Mesendoderm (in vitro differentiated cells): ENCODE data around the gene LYRM1.

ENCODE experiments used
- DNase-seq: peaks from one replicate; pipeline ENCODE4 v3.0.0; 2013
- H2AK5ac ChIP-seq: 2 replicates; pipeline ENCODE4 v1.6.1; 2013; ENCODE audit warnings: low read length, inconsistent platforms
- H2BK120ac ChIP-seq: 2 replicates; pipeline ENCODE4 v1.6.1; 2013; ENCODE audit warnings: low read depth, mild to moderate bottlenecking, low read length, moderate library complexity, mixed read lengths
- H2BK15ac ChIP-seq: replicated peaks from 2 replicates; pipeline ENCODE4 v1.6.1; 2013; ENCODE audit warnings: low read depth, mild to moderate bottlenecking, moderate library complexity
- H2BK5ac ChIP-seq: 2 replicates; pipeline ENCODE4 v1.6.1; 2013; ENCODE audit warnings: low read length, inconsistent platforms
- H3K18ac ChIP-seq: 2 replicates; pipeline ENCODE4 v1.6.1; 2013; ENCODE audit warnings: mild to moderate bottlenecking, low read length, mixed read lengths
- H3K23ac ChIP-seq: one replicate; pipeline ENCODE4 v1.6.1; 2013; ENCODE audit warnings: low read length
- H3K27ac ChIP-seq: 2 replicates; pipeline ENCODE4 v1.5.1; 2013; ENCODE audit warnings: low read depth, mild to moderate bottlenecking, inconsistent platforms, low read length, moderate library complexity
- H3K27me3 ChIP-seq: 2 replicates; pipeline ENCODE4 v1.6.1; 2013; ENCODE audit warnings: low read length, control low read depth, mild to moderate bottlenecking, inconsistent platforms; ENCODE audit not compliant: insufficient read depth, poor library complexity
- H3K36me3 ChIP-seq: 2 replicates; pipeline ENCODE4 v1.6.1; 2013; ENCODE audit warnings: low read length, inconsistent platforms; ENCODE audit not compliant: control insufficient read depth, insufficient read depth
- H3K4ac ChIP-seq: one replicate; pipeline ENCODE4 v1.6.1; 2013; ENCODE audit warnings: low read depth, mild to moderate bottlenecking, low read length, moderate library complexity
- H3K4me1 ChIP-seq: 2 replicates; pipeline ENCODE4 v1.6.1; 2013; ENCODE audit warnings: low read depth, low read length, inconsistent platforms; ENCODE audit not compliant: control insufficient read depth
- H3K4me2 ChIP-seq: 2 replicates; pipeline ENCODE4 v1.6.1; 2013; ENCODE audit warnings: low read length
- H3K4me3 ChIP-seq: 2 replicates; pipeline ENCODE4 v1.5.1; 2013; ENCODE audit warnings: mild to moderate bottlenecking, low read length
- H3K56ac ChIP-seq: one replicate; pipeline ENCODE4 v1.6.1; 2013; ENCODE audit warnings: low read length
- H3K79me1 ChIP-seq: 2 replicates; pipeline ENCODE4 v1.6.1; 2013; ENCODE audit warnings: low read length, inconsistent platforms
- H3K79me2 ChIP-seq: 2 replicates; pipeline ENCODE4 v1.6.1; 2013; ENCODE audit warnings: mild to moderate bottlenecking, low read length; ENCODE audit not compliant: control insufficient read depth, insufficient read depth
- H3K9ac ChIP-seq: 2 replicates; pipeline ENCODE4 v1.6.1; 2013; ENCODE audit warnings: low read length, inconsistent platforms
- H4K5ac ChIP-seq: one replicate; pipeline ENCODE4 v1.6.1; 2013; ENCODE audit warnings: low read length
- H4K8ac ChIP-seq: one replicate; pipeline ENCODE4 v1.6.1; 2013; ENCODE audit warnings: low read depth, mild to moderate bottlenecking, control low read depth, low read length, moderate library complexity
- WGBS: extraction: QIAGEN DNeasy Blood & Tissue Kit; methylation state at CpG from one replicate; pipeline ENCODE4 v1.1.7; 2013; ENCODE audit warnings: low lambda C conversion rate, missing lambda C conversion rate; ENCODE audit not compliant: insufficient coverage; ENCODE audit errors: extremely low coverage; 5-methylcytosine and 5-hydroxymethylcytosine counted together

The LYRM1 gene

DNA sequence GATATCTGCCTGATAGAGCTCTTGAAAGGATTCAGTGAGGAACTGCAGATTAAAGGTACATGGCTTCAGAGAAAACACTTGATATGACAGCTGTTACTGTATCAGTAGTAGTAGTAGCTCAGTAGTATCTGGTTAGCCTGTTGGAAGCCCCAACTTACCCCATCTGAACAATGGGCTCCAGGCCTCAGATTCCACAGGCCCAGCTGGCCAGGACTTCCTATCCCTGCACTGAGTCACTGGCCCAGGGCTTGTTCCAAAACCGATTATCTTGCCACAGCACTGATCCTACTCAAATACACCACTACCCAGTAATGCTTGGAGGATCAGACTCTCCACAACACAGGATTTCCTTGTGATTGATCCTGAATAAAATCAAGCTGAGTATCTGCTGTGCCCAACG is 33.0 kb upstream of the LYRM1 start:
- no peak for DNase-seq
- no peak overlapping the region for H4K8ac ChIP-seq
- H3K36me3 ChIP-seq: no peaks in the 10 kb centered on the region
- no CpG with 5 or more reads among the region's 2 CpGs for WGBS
- H3K4me3 ChIP-seq: no peak overlapping the region
- H4K5ac ChIP-seq: no peak overlapping the region
- H3K79me2 ChIP-seq: peaks cover 28% of the 10 kb centered on the region
- no peak overlapping the region for H3K9ac ChIP-seq
- no peaks in the 10 kb centered on the region for H3K27me3 ChIP-seq
- no peak overlapping the region for H2BK5ac ChIP-seq
- H3K56ac ChIP-seq: no peak overlapping the region
- H3K4me2 ChIP-seq: no peak overlapping the region
- no peak overlapping the region for H3K27ac ChIP-seq
- peaks cover 20% of the 10 kb centered on the region for H3K4me1 ChIP-seq
- no peak overlapping the region for H2AK5ac ChIP-seq
- no peak overlapping the region for H3K4ac ChIP-seq
- H2BK120ac ChIP-seq: no peak overlapping the region
- peaks cover 35% of the 10 kb centered on the region for H3K79me1 ChIP-seq
- no peak overlapping the region for H2BK15ac ChIP-seq
- H3K23ac ChIP-seq: no peak overlapping the region
- no peak overlapping the region for H3K18ac ChIP-seq

DNA sequence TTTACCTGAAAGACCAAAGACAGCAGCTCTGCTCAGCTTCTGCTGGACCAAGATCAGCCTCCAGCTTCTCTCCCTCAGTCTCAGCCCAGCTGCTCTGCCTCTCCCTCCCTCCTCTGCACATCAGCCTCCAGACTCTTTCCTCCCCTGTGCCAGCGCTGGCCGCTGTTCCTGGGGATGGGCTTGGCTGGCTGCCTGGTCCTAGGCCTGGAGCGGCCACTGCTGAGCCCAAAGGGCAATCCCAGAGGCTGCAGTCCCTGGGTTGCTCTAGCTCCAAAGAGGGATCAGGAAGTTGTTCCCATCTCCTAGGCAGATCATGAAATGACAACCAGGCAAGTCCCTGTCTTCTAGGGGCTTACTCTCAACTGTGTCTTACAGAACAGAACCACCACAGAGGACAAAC is 31.7 kb upstream of the LYRM1 start:
- Histone ChIP-seq H3K18ac (peak overlapping the region; percentile 39), H3K27me3 (no peaks in the 10 kb centered on the region), H3K23ac (no peak overlapping the region), H2BK15ac (no peak overlapping the region), H2BK5ac (no peak overlapping the region), H3K4me3 (no peak overlapping the region), H3K27ac (no peak overlapping the region), H2BK120ac (no peak overlapping the region), H3K4me2 (no peak overlapping the region), H3K4me1 (peaks cover 24% of the 10 kb centered on the region), H3K36me3 (no peaks in the 10 kb centered on the region), H3K79me1 (peaks cover 29% of the 10 kb centered on the region), H3K56ac (peak overlapping the region; percentile 28), H4K5ac (no peak overlapping the region), H4K8ac (no peak overlapping the region), H3K4ac (no peak overlapping the region), H2AK5ac (no peak overlapping the region), H3K79me2 (peaks cover 21% of the 10 kb centered on the region), H3K9ac (no peak overlapping the region)
- no peak for DNase-seq
- WGBS: no CpG with 5 or more reads among the region's 3 CpGs

DNA sequence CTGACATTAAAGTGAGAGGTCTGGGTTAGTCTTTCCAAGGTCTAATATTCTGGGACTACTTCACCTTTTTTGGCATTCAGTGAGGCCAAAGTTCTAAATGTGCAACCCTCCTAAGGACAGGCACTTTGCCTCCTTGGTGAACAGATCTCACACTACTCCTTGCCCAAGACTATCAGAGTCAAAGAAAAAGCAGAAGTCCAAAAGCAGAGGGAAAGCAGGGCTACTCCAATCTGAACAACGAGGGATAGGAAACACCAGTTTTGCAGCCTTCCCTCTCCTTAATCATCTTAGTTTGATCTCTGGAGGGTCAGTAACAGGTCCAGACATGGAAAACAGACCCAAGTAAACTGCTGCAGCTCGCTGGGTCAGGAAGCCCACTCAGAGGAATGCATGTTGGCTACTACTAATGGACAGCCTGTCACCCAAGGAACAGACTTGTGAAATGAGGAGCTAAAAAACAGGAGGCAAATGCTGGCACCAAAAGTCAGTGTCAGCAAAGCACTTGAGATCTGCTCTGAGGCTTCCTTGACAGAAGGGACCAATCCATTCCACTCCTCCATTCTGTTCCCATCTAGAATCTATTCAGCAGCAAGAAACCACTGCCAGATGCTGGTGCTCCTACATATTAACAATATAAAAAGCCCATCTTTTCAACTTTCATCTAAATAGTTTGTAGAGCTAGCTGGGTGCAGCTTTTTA is 30.3 kb upstream of the LYRM1 start:
- Histone ChIP-seq H3K4me3 (no peak overlapping the region), H3K27me3 (no peaks in the 10 kb centered on the region), H2AK5ac (no peak overlapping the region), H3K56ac (peak overlapping the region; percentile 54), H3K79me2 (peaks cover 22% of the 10 kb centered on the region), H3K4ac (no peak overlapping the region), H3K18ac (no peak overlapping the region), H4K5ac (peak overlapping the region; percentile 81), H4K8ac (no peak overlapping the region), H3K79me1 (peaks cover 29% of the 10 kb centered on the region), H2BK5ac (no peak overlapping the region), H3K36me3 (no peaks in the 10 kb centered on the region), H2BK15ac (no peak overlapping the region), H3K9ac (no peak overlapping the region), H3K23ac (no peak overlapping the region), H3K4me2 (no peak overlapping the region), H3K4me1 (peaks cover 32% of the 10 kb centered on the region), H2BK120ac (no peak overlapping the region), H3K27ac (no peak overlapping the region)
- no CpG with 5 or more reads among the region's 2 CpGs for WGBS
- DNase-seq: peak; percentile 27

DNA sequence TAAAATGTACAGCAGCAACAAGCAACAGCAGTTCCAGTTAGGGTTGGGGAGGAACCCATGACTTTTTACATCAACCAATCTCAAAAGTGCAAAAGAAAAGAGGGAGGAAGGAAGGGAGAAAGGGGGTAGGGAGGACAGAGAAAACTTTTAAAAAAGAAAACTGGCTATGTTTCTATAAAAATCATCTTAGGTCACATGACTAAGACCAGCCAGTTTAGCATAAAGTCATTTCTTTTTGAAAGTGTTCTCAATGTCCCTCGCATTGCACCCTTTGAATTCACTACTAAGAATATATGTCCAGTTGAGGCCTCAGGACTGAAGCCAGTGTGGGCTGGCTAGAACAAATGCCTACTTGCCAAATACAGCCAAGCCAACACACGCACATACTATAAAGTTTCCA is 29.3 kb upstream of the LYRM1 start:
- Histone ChIP-seq H3K36me3 (no peaks in the 10 kb centered on the region), H3K23ac (no peak overlapping the region), H4K8ac (no peak overlapping the region), H2BK5ac (no peak overlapping the region), H3K9ac (no peak overlapping the region), H3K4me2 (no peak overlapping the region), H2BK15ac (no peak overlapping the region), H3K4me1 (peaks cover 28% of the 10 kb centered on the region), H2AK5ac (no peak overlapping the region), H3K79me2 (peaks cover 19% of the 10 kb centered on the region), H3K18ac (peak overlapping the region; percentile 18), H3K4me3 (no peak overlapping the region), H3K27me3 (no peaks in the 10 kb centered on the region), H3K4ac (no peak overlapping the region), H2BK120ac (no peak overlapping the region), H3K27ac (no peak overlapping the region), H3K56ac (no peak overlapping the region), H4K5ac (no peak overlapping the region), H3K79me1 (peaks cover 29% of the 10 kb centered on the region)
- DNase-seq: no peak
- WGBS: no CpG with 5 or more reads among the region's 2 CpGs

DNA sequence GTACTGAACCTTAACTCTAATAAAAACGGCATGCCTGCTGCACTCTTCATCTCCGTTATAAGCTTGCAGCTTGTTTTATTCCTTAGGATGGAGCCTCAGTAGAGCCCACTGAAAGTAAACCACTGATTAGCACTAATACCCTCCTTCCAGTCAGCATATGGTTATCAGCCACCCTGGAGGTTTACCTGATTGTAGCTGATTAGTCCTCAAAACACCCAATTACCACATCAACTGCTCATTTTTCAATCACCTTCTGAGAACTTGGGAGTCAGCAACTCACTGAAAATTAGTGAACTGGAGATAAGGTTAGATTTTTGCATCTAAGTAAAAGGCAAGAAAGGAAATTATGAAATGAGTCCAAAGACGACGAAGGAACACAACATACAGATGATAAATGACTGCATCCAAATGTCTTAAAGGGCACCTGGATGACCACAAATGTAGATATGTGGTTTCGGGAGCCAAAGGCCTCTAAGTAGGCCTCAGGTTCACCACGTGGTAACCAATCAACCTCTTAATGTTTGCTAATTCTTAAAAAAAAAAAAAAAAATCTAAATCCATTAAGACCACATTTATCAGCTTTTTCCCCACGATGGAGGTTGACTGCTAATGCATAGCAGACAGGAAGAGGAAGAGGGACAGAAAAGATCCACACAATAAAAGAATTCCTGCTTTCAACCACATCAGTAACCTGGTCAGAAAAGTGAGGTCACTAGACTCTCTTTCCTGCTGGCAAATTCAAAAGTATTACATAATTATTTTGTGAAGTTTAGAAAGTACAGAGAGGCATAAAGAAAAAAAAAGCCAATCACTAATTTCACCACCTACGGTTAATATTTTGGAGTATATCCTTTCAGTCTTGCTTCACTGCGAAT is 28.4 kb upstream of the LYRM1 start:
- Histone ChIP-seq H3K79me2 (peaks cover 14% of the 10 kb centered on the region), H3K27ac (no peak overlapping the region), H3K4me2 (no peak overlapping the region), H3K9ac (no peak overlapping the region), H2BK120ac (no peak overlapping the region), H3K4me1 (peaks cover 23% of the 10 kb centered on the region), H2BK15ac (no peak overlapping the region), H4K5ac (no peak overlapping the region), H2BK5ac (no peak overlapping the region), H3K4ac (no peak overlapping the region), H3K36me3 (no peaks in the 10 kb centered on the region), H3K79me1 (peaks cover 25% of the 10 kb centered on the region), H3K27me3 (no peaks in the 10 kb centered on the region), H3K56ac (no peak overlapping the region), H2AK5ac (no peak overlapping the region), H3K23ac (no peak overlapping the region), H3K4me3 (no peak overlapping the region), H3K18ac (no peak overlapping the region), H4K8ac (no peak overlapping the region)
- no CpG with 5 or more reads among the region's 9 CpGs for WGBS
- peak; percentile 91 for DNase-seq
